ENCODE results near the gene HNRNPA2B1.

DNA sequence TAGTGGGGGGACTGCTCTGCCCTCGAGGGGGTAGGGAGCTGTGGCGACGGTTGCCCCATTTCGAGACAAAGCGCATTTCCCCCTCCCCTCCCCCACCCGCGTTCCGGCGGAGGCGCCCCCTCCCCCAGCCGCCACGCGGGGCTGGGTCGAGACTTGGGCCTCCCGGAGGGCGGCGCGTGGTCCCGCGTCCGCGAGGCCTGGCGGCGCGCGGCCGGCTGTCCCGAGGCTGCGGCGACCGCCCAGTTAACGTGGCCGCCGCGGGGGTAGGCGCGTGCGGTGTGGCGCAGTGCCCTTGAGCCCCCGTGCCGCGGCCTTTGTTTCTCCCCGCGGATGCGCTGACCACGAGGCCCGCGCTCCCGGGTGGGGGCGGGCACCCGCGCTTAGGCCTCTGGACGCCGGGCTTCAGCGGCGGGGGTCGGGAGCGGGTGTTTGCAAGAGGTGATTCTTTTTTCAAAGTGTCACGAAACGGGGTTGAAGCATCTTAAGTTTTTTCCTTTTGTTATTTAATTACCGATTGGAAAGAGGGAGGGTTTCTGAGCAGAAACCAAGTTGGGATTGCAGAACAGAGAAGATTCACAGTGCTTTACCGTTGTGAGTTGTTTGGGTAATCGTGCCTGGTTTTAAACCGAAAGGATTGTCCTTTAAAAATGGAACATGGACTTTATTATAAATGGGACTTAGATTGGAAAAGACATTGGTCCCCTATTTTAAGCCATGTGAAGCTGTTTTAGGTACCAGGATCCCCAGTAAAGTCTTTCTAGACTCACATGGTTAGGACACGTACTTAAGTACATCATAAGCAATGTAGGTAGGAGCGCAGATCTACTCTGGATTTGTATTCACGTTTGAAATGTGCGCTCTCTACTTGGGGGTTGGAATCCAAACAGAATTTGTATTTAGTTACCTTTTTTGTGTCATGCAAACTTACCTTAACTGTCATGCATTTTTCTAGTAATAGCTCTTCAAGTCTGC is 1.8 kb upstream of the HNRNPA2B1 start:
- TF ChIP-seq GATA3 (IDR thresholded peaks at IDR 0.05; ENCODE audit: low read depth, low read length) (0 out of 2 replicates have a peak, but pooled peaks have one; percentile 1), GATA2 (IDR thresholded peaks at IDR 0.05; ENCODE audit: low read depth, low read length) (no peak)

Measured in SH-SY5Y (cell line).